ENCODE results near the gene IFITM1. TPM values are rescaled to one million over a fixed set of nuclear protein-coding genes. Genes with fewer than 3 reads are reported as not detected.

The IFITM1 gene
- total RNA-seq, 4 donors from 2014 or later, result 47.8 to 103 (median 80.5) TPM

DNA sequence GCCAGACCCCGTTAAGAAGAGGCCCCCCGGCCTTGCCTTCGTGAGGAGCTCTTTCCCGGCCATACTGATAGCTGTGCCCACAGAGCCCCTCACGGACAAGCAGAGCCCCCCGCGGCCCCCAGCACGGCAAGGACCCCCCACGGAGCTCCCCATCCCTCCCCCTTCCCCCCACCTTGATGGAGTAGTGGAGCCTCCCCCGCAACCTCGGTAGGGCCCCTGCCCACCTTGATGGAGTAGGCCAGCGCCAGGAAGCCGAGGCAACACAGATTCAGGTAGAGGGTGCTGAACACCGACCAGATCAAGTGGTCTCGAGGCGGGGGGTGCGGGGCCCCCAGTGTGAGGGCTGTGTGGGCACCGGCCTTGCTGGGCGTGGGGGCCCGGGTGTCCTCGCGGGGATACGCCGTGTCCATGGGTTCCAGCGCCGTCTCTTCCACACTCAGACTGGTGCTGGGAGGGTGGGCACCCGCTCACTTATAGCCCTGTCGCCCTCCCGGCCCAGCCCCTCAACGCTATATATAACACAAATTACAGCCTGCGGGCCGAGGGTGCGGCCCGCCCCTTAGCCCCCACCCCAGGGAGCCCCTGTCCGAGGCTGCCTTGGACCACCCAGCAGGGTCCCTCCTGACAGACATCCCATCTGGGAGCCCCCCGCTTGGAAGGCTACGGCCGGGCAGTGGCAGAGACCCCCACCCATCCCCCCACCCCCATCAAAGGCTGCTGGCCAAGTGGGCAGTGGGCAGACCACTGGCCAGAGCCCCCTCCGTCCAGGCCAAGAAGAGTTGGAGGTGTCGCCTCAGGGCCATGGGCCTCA lies 14.6 kb upstream of the IFITM1 start, which contains the start of gene IFITM5:
IFITM5 (minus strand) TSS at position 446 of the 811 bp plus-strand sequence; CDS start at position 410, 36 bp downstream.
- Histone ChIP-seq H3K4me3 (no peak within 1 kb of the TSS), H3K36me3 (no peaks in the 10 kb centered on the region), H3K9me3 (no peaks in the 10 kb centered on the region), H3K27ac (no peak within 1 kb of the TSS), H3K27me3 (peaks cover 0 to 27% (median 26%) of the 10 kb centered on the region in 3 donors), H3K4me1 (no peaks in the 10 kb centered on the region)
- DNase-seq (no peak), ATAC-seq (no peak)
- no peak for TF ChIP-seq POLR2A (IDR thresholded peaks at IDR 0.05)
- TF ChIP-seq, protein P1, sequence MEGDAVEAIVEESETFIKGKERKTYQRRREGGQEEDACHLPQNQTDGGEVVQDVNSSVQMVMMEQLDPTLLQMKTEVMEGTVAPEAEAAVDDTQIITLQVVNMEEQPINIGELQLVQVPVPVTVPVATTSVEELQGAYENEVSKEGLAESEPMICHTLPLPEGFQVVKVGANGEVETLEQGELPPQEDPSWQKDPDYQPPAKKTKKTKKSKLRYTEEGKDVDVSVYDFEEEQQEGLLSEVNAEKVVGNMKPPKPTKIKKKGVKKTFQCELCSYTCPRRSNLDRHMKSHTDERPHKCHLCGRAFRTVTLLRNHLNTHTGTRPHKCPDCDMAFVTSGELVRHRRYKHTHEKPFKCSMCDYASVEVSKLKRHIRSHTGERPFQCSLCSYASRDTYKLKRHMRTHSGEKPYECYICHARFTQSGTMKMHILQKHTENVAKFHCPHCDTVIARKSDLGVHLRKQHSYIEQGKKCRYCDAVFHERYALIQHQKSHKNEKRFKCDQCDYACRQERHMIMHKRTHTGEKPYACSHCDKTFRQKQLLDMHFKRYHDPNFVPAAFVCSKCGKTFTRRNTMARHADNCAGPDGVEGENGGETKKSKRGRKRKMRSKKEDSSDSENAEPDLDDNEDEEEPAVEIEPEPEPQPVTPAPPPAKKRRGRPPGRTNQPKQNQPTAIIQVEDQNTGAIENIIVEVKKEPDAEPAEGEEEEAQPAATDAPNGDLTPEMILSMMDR (IDR thresholded peaks at IDR 0.05 in 4 of 5, conservative IDR thresholded peaks at IDR 0.05 in 1 of 5), result no peak
- intact Hi-C loops (cut with DNase I; ENCODE audit: low total_unique reads), result no loop called here
- in situ Hi-C loops (cut with MboI; ENCODE audit: low sequenced_read_pairs in 4 of 4), result no loop called here

- Histone ChIP-seq H3K36me3 (no peaks in the 10 kb centered on the region), H3K27ac (no peak overlapping the region), H3K27me3 (peaks cover 0 to 27% (median 26%) of the 10 kb centered on the region in 3 donors), H3K4me3 (no peak overlapping the region), H3K4me1 (peaks cover 0 to 2% of the 10 kb centered on the region in 2 donors), H3K9me3 (no peaks in the 10 kb centered on the region)
- intact Hi-C loops (cut with DNase I; ENCODE audit: low total_unique reads), result no loop called here
- ATAC-seq, result no peak
- in situ Hi-C loops (cut with MboI; ENCODE audit: low sequenced_read_pairs in 4 of 4), result loop anchor here in 1 of 4 donors (10.0 kb wide), 1 partner anchor 55 kb away; no protein-coding TSS in a partner anchor
- no peak for DNase-seq
- TF ChIP-seq, protein P1 (IDR thresholded peaks at IDR 0.05 in 4 of 5, conservative IDR thresholded peaks at IDR 0.05 in 1 of 5), result no peak
- TF ChIP-seq POLR2A (IDR thresholded peaks at IDR 0.05), result no peak
Measured at GRCh38 chr11:299951-300735, 13.7 kb upstream of the IFITM1 start.

DNA sequence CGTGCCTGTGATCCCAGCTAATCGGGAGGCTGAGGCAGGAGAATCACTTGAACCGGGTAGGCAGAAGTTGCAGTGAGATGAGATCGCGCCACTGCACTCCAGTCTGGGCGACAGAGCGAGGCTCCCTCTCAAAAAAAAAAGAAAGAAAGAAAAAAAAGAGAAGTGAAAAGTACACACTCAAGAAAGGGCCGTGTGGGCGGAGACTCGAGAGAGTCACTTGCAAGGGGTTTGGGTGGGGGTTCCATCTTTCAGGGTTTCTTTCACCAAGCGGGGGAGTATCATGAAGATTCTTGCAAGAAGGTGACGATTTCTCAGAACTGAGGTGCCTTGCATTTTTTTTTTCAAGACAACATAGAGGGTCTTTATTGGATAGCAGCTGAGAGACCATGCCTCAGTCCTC lies 10.5 kb upstream of the IFITM1 start:
- no peak overlapping the region for H3K27ac ChIP-seq
- DNase-seq (no peak), ATAC-seq (no peak)
- in situ Hi-C loops (cut with MboI; ENCODE audit: low sequenced_read_pairs in 4 of 4) (loop anchor here in 1 of 4 donors (10.0 kb wide), 1 partner anchor 51 kb away; no protein-coding TSS in a partner anchor), intact Hi-C loops (cut with DNase I; ENCODE audit: low total_unique reads) (no loop called here)
- H3K9me3 ChIP-seq, result no peaks in the 10 kb centered on the region
- no peak overlapping the region for H3K4me3 ChIP-seq
- H3K27me3 ChIP-seq, result peaks cover 0 to 25% (median 21%) of the 10 kb centered on the region in 3 donors
- TF ChIP-seq POLR2A (IDR thresholded peaks at IDR 0.05), result no peak
- TF ChIP-seq, protein P1 (IDR thresholded peaks at IDR 0.05 in 4 of 5, conservative IDR thresholded peaks at IDR 0.05 in 1 of 5), result no peak
- H3K36me3 ChIP-seq, result no peaks in the 10 kb centered on the region
- H3K4me1 ChIP-seq, result peaks cover 7 to 15% of the 10 kb centered on the region in 2 donors

GRCh38 chr11:304061-304506 lies 9.8 kb upstream of the IFITM1 start:
- Histone ChIP-seq H3K9me3 (no peaks in the 10 kb centered on the region), H3K27me3 (peaks cover under 1 to 18% (median 15%) of the 10 kb centered on the region in 3 donors), H3K27ac (no peak overlapping the region), H3K4me1 (peaks cover 7 to 15% of the 10 kb centered on the region in 2 donors), H3K4me3 (no peak overlapping the region), H3K36me3 (no peaks in the 10 kb centered on the region)
- intact Hi-C loops (cut with DNase I; ENCODE audit: low total_unique reads) (no loop called here), in situ Hi-C loops (cut with MboI; ENCODE audit: low sequenced_read_pairs in 4 of 4) (loop anchor here in 1 of 4 donors (10.0 kb wide), 1 partner anchor 51 kb away; no protein-coding TSS in a partner anchor)
- ATAC-seq, result no peak
- TF ChIP-seq, protein P1 (IDR thresholded peaks at IDR 0.05 in 4 of 5, conservative IDR thresholded peaks at IDR 0.05 in 1 of 5), result no peak
- no peak for TF ChIP-seq POLR2A (IDR thresholded peaks at IDR 0.05)
- no peak for DNase-seq

Data from gastrocnemius medialis (tissue), 4 donors.